ENCODE measurements around the gene PLCB2.

Gene PLCB2

GRCh38 chr15:40272485-40273056 lies 35.2 kb downstream of the PLCB2 start:
- DNase-seq, result peak in 3 of 56 donors; percentile 4 to 26 (median 13)

GRCh38 chr15:40271685-40272484 lies 35.9 kb downstream of the PLCB2 start:
- no peak for DNase-seq

GRCh38 chr15:40270246-40270995 lies 37.3 kb downstream of the PLCB2 start:
- DNase-seq, result no peak

GRCh38 chr15:40269604-40270003 lies 38.1 kb downstream of the PLCB2 start:
- no peak for DNase-seq

- DNase-seq, result no peak
These were observed 40.1 kb downstream of the PLCB2 start for GRCh38 chr15:40267670-40268069.

DNA sequence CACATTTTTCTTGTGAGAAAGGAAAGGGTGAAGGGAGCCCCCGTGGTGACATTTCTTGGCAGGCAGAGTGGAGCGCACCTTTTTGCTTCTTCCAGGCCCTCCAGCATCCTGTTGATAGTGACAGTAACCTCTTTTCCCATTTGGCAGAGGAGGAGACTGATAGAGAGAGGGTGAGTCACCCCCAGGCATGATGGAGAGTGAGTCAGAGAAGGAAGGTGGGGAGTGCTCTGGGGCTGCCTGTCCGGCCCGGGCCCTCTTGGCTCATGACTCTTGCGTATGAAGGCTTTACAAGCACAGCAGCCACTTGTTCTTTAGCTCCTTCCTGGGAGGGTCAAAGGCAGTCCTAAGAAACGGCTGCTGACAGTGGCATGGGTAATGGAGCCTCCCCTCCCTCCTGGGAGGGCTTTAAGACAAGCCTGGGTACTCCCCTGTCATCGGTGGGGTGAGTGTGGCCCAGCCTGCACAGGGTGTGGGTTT lies 40.9 kb downstream of the PLCB2 start:
- DNase-seq, result peak in 16 of 56 donors; percentile 9 to 66 (median 34)

DNA sequence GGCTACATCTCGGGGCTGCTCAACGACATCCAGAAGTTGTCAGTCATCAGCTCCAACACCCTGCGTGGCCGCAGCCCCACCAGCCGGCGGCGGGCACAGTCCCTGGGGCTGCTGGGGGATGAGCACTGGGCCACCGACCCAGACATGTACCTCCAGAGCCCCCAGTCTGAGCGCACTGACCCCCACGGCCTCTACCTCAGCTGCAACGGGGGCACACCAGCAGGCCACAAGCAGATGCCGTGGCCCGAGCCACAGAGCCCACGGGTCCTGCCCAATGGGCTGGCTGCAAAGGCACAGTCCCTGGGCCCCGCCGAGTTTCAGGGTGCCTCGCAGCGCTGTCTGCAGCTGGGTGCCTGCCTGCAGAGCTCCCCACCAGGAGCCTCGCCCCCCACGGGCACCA lies 41.9 kb downstream of the PLCB2 start:
- DNase-seq, result no peak

GRCh38 chr15:40265355-40265754 lies 42.4 kb downstream of the PLCB2 start:
- no peak for DNase-seq

DNA sequence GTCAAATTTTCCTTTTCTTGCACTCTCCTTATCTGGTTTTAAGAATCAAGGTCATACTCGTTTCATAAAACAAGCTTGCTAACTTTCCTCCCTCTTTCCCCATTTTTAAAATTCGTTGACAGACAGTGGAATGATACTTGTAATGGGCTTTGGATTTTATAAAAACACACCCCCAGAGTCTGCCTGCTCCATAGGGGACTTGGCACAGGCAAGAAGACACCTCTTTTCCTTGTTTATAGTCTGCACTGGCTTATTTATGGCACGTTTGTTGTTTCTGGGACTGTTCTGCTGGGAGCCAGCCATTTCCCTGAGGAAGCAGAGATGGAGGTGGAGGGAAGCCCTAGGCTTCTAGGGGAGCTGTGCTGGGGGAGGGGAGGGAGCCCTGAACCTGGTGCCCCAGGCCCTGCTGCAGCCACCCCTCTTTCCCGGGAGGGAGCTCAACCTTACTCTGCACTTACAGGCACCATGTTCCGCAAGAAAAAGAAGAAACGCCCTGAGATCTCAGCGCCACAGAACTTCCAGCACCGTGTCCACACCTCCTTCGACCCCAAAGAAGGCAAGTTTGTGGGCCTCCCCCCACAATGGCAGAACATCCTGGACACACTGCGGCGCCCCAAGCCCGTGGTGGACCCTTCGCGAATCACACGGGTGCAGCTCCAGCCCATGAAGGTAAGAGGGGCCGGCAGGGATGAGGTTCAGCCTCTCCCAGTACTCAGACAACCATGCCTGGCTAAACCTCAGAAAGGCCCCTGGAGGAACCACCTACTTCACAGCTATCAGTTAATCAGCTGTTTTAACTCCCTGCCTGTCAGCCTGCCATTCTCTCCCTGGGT lies 43.2 kb downstream of the PLCB2 start:
- no peak for DNase-seq

DNA sequence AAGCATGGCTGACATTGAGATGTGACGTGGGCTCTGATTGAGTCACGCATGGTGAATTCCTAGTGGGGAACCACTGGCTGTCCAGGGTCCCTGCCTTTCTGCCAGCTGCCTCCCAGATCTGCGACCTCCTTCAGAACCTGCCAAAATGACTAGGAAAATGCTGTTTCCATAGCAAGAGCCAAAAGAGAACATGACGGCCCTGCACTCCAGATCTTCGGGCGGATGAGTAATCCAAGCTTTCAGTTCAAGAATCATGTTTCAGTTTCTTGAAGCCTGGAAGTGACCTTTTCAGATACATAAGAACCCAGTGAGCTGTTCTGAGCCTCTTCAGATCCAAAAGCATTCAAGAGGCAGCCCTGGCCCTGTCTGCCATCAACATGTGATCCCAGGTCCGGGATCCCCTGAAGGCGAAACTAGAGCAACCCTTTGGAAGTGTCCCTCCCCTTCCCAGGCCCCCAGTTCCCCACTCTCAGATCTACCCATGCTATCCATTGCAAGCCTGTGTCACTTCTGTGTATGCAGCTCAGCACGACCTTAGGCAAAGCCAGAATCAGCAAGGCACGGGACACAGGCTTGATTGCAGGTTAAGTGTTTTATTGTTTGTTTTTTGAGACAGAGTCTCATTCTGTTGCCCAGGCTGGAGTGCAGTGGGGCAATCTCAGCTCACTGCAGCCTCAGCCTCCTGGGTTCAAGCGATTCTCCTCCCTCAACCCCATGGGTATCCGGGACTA lies 44.5 kb downstream of the PLCB2 start:
- DNase-seq, result peak in 2 of 56 donors; percentile 19

GRCh38 chr15:40259021-40259420 lies 48.7 kb downstream of the PLCB2 start:
- no peak for DNase-seq

- DNase-seq, result no peak
These were observed 49.2 kb downstream of the PLCB2 start for GRCh38 chr15:40258544-40258943.

GRCh38 chr15:40257656-40258450 lies 49.9 kb downstream of the PLCB2 start:
- no peak for DNase-seq

- peak in 2 of 56 donors; percentile 8 to 23 for DNase-seq
These were observed 51.0 kb downstream of the PLCB2 start for GRCh38 chr15:40256638-40257235.

GRCh38 chr15:40255033-40255432 lies 52.7 kb downstream of the PLCB2 start:
- DNase-seq, result no peak

DNA sequence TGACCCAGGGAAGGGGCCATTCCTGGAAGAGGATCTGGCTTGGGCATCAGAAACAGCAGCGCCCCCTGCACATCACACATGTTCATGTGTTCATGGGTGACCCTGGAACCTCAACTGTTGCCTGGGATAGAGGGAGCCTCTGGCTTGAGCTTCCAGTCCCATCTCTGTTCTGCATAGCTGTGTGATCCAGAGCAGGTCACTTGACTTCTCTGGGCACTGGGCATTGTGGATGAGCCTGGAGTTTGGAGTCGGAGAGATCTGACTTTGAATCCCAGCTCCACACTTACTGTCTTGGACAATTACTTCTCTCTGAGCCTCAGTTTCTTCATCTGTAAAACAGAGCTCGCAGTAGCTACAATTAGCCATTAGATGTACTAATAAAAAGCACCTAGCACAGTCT lies 53.3 kb downstream of the PLCB2 start:
- no peak for DNase-seq

GRCh38 chr15:40253167-40253790 lies 54.5 kb downstream of the PLCB2 start:
- no peak for DNase-seq

GRCh38 chr15:40252438-40253166 lies 55.1 kb downstream of the PLCB2 start:
- DNase-seq, result peak in 1 of 56 donors; percentile 20
